SH-SY5Y (cell line): ENCODE measurements around the gene DMGDH.

ENCODE experiments used
- GATA2 ChIP-seq: IDR thresholded peaks from 2 replicates; pipeline ENCODE4 v1.6.1; 2011; ENCODE audit warnings: mild to moderate bottlenecking, low read depth, low read length
- GATA3 ChIP-seq: IDR thresholded peaks from 2 replicates; pipeline ENCODE4 v1.6.1; 2011; ENCODE audit warnings: low read depth, mild to moderate bottlenecking, low read length, moderate library complexity

GRCh38 chr5:79042188-79042587, 27.3 kb downstream of the DMGDH start:
- no peak for TF ChIP-seq GATA2
- no peak for TF ChIP-seq GATA3
